Activated CD4-positive, CD25-positive, alpha-beta regulatory T cell treated with anti-CD3 and anti-CD28 coated beads, Interleukin-2, amount 50 U/mL, for 16 hours (primary cell): ENCODE results near the gene ARGLU1.

Experiments used
- DNase-seq: peaks from one replicate; pipeline ENCODE4 v3.0.0-alpha.2; 2020; ENCODE audit warnings: low read depth, low spot score

Gene ARGLU1

DNA sequence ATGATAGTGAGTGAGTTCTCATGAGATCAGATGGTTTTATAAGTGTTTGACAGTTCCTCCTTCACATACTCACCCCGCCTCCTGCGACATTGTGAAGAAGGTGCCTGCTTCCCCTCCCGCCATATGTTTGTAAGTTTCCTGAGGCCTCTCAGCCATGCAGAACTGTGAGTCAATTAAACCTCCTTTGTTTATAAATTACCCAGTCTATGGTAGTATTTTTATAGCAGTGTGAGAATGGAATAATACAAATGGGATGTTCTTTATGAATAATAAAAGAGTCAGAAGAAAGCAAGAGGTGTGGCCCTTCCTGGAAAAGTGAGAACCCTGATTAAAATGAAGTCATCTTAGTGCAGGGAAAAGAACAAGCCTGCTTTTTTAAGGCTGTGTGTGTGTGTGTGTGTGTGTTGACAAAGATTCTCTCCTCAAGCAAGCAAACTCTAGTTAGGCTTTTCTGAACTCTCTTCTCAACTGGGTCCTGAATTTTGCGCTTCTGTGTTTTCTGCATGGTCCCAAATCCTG, 18.8 kb upstream of the ARGLU1 start:
- DNase-seq = no peak

DNA sequence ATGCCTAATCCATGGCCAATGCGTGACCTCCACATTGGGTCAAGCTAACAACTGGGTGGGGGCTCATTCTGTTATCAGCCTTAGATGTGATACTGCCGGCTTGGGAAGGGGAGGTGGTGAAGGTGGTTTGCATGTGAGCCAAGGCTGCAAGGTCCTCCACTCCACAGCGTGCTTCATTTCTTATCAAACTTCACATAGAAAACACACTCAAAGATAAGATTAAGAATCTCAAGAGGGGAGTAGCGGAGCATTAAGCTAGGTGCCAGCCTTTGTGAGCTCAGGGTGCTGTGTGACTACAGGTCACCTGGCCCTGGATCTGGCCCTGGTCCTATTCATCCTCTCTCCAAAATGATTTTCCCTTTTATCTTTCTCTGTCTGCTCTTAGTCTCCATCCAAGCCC, 13.3 kb upstream of the ARGLU1 start:
- DNase-seq = no peak

DNA sequence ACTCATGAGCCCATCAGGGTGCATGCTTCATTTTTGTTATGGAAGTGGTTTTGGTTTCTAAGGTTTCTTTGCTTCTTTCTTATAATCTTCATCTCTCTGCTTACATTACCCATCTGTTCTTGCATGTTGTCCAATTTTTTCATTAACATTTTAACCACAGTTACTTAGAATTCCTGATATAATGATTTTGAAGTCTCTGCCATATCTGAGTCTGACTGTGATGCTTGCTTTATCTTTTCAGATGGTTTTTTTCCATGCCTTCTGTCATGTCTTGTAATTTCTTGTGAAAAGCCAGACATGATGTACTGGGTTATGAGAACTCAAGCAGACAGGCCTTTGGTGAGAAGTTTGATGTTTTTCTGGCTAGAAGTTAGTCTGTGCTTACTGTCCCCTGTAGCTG, 8.0 kb upstream of the ARGLU1 start:
- DNase-seq = no peak

DNA sequence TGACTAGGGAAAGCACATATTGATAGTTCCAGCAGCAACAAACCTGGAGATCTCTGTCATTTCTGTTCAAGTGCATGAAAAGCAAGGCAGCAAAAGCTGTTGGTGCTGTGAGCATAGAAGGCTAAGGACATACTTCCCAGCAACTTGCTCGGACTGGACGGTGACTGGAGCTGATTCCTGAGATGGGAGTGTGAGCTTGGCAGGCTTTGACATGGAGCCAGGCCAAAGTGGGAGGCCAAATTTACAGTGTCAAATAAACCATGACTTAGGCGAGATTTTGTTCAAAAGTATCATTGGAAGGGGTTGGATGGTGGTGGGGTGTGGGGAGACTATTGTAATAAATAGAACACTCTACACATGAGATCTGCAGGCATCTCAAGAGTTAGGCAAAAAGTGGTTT, 5.9 kb upstream of the ARGLU1 start:
- no peak for DNase-seq

DNA sequence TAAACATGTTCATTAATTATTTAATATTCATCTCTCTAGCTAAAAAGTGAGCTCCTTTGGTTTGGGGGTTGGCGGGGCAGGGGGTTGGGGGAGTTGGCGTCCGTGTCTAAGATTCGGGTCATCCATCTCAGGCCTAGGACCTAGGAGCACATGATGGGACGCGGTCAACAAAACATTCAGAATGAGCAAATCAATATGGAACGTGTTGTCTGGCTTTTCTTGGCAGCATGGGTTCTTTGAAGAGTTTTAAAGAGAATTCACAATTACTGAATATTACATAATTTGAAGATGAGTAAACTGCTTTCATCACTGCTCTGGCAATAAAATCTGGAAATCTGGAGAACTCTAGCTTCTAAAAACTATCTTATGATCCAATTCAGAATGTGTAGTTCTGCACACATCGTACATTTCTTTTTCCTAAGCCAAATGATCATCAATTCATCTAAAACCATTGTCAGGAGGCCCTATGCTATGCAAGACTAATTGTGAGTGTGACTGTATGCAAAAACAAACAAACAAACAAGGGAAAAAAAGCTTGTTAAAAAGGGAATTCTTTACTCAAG, 5.4 kb upstream of the ARGLU1 start:
- no peak for DNase-seq

DNA sequence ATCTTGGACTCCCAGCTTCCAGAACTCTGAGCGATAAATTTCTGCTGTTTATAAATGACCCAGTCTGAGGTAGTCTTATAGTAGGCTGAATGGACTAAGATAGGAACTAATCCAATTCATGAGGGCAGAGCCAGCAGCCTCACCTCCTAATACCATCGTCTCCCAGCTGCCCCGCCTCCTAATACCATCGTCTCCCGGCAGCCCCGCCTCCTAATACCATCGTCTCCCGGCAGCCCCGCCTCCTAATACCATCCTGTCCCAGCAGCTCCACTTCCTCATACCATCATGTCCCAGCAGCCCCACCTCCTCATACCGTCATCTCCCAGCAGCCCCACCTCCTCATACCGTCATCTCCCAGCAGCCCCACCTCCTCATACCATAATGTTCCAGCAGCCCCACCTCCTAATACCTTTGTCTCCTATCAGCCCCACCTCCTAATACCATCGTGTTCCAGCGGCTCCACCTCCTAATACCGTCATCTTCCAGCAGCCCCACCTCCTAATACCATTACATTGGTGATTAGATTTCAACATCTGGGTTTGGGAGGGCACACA, 2.4 kb upstream of the ARGLU1 start:
- peak; percentile 51 for DNase-seq

DNA sequence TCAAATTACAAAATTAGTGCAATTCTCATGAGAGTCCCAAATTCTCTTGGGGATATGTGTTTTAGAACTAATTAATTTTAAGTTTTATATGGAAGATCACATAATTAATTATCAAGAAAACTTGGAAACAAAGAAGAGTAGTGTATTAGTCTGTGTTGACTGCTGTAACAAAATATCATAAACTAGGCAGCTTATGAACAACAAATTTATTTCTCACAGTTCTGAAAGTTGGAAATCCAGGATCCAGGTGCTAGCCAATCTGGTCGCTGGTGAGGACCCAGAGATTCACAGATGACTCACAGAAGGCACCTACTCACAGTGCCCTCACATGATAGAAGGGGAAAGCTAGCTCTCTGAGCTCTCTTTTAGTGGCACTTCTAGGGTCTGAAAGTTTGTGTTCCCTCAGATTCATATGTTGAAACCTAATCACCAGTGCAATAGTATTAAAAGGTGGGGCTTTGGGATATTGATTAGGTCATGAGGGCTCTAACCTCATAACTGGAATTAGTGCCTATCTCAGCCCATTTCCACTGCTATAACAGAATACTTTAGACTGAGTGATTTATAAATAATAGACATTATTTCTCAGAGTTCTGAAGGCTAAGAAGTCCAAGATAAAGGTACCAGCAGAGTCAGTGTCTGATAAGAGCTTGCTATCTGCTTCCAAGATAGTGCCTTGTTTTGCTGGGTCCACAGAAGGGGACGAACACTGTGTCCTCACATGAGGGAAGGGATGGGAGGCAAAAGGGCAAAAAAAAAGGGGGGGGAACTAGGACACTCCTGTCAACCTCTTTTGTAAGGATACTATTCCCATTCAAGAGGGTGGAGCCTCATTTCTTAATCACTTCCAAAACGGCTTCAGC, 1.5 kb upstream of the ARGLU1 start:
- DNase-seq = no peak

DNA sequence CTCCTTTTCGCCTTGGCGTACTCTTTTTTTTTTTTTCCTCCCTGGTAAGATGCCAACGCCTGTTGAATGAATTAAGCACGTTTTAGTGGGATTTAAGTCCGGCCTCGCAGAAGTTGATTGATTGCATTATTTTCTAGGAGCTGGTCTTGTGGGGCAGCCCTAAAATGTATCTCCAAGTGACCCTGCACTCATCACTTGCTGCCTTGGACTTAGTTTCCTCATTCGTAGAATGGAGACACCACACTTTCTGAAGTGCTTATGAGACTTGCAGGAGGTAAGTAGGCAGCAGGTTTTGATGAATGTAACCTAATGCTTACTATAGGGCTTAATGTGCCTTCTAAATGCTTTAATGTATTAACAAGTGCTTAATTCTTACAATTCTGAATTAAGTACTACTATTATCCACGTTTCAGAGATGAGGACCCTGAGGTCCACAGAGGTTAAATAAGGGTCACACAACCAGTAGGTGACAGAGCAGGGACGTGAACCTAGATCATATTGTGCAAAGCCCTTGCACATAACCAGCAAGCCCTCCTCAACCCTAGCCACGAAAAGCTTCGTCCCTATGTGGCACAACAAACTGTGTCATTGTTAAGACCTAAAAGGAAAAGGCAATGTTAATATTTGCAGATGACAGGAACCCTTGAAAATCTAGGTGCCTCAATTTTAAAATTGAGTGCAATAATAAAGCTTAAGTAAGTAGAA, 514 bp upstream of the ARGLU1 start:
- DNase-seq = no peak

DNA sequence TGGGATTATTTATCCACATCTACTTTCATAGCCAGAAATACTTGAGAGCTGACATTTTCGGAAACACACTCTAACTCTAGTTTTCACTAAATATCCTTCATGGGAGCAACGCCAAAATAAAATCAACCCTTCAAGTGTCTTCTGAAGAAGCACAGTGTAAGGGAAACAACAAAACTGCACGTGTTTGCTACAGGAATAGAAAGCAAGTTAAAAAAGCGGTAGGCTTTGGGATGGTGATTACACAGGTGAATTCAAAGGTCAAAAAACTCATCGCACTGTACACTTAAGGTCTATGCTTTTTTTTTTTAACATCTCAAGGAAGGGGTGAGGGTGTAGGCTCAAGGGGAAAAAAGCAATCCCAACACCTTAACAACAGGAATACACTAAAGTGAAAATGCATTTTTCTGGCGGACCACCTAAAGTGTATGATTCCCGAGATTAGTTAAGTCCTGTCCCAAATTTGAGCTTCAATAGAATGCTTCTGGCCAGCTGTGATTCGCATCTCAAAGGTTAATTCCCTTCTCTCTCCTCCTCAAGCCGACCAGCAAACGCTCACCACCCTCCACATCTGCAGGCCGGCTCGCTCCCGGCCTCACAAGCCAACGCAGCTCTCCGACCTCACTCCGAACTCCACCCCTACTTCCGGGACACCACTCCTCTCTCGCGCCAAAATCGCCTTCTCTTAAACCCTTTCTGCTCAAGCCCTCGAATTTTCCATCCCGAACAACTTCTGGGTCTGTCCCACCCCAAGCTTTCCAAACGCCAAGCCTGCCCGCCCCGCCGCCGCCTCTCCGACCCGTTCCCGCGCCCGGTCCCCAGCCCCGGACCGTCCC, 1.1 kb downstream of the ARGLU1 start:
- DNase-seq = no peak

DNA sequence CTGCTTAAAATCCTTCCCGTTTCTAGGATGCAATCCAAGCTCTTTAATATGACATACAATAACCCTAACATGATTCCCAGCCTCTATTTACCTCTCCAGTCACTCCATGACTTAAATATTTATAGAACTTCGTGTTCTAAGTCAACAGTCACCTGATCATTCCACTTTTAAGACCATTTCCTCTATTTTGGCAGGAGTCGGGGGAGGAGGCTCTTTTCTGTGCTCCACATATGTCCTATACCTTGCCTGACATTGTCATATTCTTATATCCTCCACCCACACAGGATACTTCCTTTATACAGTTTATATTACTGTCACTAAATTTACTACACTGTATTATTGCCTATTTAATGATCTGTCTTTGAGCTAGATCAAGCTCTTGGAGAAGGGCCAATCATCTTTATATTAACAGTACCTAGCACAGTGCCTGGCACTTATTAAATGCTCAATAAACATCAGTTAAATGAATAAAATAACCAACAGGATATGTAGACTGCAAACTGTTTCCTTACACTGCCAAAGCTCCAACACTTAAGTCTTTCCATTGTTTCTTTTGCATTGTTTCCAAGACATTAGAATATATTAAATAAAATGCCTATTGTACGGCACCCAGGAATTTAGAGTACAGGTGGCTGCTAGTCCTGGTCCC, 2.7 kb downstream of the ARGLU1 start:
- no peak for DNase-seq

DNA sequence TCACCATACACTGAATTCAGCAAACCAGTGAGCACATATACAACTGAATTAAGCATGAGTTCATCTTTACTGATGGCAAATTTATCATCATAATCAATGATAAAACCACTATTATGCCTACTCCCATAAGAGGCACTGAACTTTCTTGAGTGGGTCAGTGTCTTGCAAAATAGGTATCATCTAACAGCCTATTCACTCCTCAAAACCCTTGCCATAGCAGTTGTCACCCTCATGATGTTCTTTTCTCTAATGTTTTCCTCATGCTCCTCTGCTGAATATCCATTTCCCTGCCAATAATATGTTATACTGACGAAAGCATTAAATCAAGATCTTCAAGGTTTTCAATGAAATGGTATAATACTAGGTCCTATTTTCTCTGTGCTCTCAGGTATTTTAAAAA, 5.6 kb downstream of the ARGLU1 start:
- DNase-seq = no peak

DNA sequence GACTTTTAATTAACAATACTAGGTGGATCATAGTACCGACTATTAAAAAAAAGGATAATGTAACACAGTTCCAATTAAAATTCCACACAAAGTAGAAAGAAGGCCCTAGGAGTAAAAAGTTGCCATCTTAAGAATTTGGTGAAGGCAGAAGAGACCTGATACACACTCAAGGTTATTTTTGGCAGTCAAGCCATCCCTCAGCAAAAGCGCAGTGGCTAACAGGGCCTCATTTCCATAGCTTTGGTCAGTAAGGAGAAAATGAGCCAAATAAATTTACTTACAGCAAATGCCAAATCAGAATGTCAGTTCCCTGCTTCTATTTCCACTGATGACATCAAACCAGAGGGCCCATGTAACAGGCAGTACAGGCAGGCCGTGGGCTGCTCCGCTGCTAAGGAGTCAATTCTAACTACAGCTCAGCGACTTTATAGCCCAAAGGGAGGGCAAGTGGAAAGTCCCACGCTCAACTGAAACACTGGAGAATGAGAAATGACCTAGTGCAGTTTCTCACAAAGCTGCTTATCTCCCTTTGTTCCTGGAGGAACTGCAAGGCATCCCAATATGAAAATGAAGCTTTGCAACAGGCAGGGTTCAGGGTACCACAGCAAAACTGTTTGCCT, 6.3 kb downstream of the ARGLU1 start:
- DNase-seq = peak; percentile 19

DNA sequence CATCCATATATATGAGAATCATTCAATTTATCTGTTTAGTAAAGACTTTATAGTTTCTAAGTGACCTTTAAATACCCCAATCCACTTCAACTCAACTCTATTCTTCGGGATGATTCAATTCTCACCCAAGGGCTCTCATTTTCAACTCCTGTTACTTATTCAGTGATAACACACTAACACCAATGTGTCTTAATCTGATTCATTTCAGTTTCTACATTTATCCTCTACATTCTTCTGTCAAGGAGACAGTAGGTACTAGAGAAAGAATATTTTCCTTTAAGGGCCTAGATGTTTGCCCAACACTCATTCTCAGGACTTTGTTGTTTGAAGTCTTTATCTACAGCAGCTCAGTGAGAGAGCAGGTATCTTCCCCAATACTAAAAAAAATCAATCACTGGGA, 7.1 kb downstream of the ARGLU1 start:
- no peak for DNase-seq

DNA sequence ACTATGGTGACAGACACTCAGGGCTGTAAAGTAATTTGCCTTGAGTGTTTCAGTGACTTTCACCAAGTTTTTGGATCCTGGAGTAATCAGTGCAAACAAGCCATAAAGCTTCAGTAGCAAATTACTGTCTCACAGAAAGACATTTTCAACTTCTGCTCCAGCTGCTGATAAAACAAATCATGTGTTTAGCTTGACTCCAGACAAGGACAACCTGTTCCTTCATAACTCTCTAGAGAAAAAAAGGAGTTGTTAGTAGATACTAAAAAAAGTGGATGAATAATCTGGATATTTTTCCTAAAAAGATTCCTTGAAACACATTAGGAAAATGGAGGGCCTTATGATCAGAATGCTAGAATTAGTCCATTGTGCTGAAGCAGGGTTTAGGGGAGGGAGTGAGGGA, 9.4 kb downstream of the ARGLU1 start:
- no peak for DNase-seq

DNA sequence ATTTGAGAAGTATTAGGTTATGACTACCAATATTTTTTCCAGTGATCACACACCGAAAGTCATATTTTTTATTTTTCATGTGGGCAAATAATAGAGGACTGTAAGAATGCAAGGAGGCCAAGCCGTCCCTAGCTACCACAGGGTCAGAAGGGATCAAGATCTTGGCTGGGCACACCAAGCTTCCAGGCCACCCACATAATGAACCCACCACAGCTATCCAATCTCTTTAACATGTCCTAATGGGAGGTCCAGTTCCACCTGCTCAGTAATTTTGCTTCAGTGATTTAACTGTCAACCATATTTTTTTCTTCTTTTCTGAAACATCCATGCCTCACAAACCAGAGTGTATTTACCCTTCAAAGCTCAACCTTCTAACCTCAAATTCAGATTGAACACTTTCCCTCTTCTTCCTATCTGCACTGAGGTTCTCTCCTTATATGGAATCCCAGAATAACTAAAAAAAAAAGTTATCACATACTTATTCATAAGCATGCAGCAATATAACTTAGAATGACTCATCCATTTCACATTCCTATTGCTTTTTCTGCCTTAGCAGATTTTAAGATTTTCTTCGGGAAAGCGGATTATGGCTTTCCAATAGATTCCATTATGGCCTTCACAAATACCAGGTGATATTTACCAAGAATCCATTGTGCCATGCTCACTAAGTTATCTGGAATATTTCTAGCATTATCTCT, 12.2 kb downstream of the ARGLU1 start:
- no peak for DNase-seq

DNA sequence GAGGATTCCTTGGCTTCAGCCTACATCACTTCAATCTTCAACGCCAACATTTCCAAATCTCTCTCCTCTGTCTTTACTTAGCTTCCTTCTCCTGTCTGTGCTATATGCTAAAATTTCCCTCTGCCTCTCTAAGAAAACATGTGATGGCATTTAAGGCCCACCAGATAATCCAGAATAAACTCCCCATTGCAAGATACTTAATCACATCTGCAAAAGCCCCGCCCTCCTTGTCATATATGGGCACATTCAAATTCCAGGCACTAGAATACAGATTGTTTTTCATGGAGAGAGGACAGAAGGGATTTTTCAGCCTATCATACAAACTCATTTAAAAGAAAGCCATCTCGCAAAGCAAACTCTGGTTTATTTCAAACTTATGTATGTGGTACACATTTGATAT, 16.2 kb downstream of the ARGLU1 start:
- no peak for DNase-seq

DNA sequence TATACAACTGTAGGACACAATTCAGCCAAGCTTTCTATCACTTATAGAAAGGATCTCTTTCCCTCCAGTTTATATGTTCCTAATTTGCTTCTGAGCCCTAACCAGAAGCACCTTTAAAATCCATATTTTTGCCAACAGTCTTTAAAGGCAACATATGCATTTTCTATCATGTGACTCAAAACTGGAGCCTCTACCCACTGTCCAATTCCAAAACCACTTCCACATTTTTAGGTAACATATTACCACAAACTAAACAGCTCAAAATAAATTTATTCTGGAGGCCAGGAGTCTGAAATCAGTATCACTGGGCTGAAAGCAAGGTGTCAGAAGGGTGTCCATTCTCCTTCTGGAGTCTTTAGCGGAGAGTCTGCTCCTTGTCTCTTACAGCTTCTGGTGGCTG, 16.6 kb downstream of the ARGLU1 start:
- no peak for DNase-seq

DNA sequence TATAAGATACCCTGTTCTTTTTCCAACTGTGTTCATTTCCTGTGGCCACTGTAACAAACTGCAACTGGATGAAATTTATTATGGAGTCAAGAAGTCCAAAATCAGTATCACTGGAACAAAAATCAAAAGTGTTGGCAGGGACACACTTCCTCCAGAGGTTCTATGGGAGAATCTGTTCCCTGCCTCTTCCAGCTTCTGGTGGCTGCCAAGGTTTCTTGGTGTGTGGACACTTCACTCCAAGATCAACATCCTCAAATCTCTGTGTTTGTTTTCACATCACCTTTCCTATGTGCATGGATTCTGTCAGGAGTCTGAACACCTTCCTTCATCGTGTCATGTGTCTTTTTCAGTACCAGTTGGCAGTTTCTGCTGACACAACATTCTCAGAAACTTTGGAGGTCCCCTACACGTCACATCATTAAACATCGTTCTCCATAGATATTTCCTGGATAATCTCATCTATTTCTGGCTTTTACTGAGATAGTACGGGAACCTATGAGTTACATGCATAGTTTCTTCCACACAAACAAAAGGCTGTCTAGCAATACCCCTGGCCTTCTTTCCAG, 17.3 kb downstream of the ARGLU1 start:
- no peak for DNase-seq

DNA sequence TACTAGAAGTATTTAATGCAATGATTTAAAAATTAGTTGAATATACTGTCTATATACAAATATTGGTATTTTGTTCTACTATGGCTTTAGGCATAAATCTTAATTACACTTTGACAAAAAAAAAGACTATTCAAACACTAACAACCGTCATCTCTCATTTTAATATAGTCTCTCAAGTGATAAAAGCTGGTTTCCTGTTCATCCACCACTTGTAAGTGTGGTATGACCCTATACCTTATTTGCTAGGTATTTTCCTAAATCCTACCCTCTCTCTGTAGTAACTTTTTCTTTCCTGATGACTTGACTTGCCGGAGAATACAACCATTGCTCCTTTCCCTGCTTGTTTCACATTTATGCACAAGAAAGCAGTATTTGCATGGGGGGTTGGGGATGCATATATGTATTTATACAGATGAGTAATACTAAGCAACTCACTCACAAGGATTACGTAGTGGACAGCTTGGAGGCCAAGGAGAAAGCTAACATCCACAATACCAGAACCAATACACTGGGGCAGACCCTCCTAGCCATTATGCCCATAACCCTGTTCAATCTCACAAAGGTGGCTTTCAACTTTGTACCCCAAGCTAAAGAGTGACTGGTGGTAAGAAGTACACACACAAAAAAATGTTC, 19.8 kb downstream of the ARGLU1 start:
- DNase-seq = no peak
